RWPE2 (cell line): ENCODE data around the gene PRKCE.

ENCODE experiments used
- ATAC-seq: fragments of 200-7000 bp; cut with Tn5 transposase; 3 replicates; pipeline ENCODE4 v1.9.1; 2021; ENCODE audit warnings: low read depth
- DNase-seq: peaks from one replicate; pipeline ENCODE4 v3.0.0-alpha.2; 2020; ENCODE audit warnings: low spot score
- H3K27ac ChIP-seq: fragments of 450-650 bp; 2 replicates; pipeline ENCODE4 v1.5.1; 2017; ENCODE audit warnings: mild to moderate bottlenecking; ENCODE audit not compliant: poor library complexity, severe bottlenecking
- H3K27me3 ChIP-seq: fragments of 250-450 bp; sonication (Bioruptor Pico); 2 replicates; pipeline ENCODE4 v1.5.1; 2021; ENCODE audit warnings: mild to moderate bottlenecking, moderate library complexity; ENCODE audit not compliant: insufficient read depth, poor library complexity, severe bottlenecking
- H3K36me3 ChIP-seq: fragments of 250-450 bp; sonication (Bioruptor Pico); 2 replicates; pipeline ENCODE4 v1.5.1; 2020; ENCODE audit warnings: low read depth, mild to moderate bottlenecking, moderate library complexity
- H3K4me1 ChIP-seq: fragments of 250-450 bp; sonication (Bioruptor Pico); 2 replicates; pipeline ENCODE4 v1.5.1; 2021; ENCODE audit warnings: mild to moderate bottlenecking, moderate library complexity; ENCODE audit not compliant: insufficient read depth, poor library complexity, severe bottlenecking
- H3K4me3 ChIP-seq: fragments of 250-450 bp; sonication (Bioruptor Pico); 2 replicates; pipeline ENCODE4 v1.5.1; 2021; ENCODE audit warnings: mild to moderate bottlenecking, moderate library complexity; ENCODE audit not compliant: severe bottlenecking
- H3K9me3 ChIP-seq: fragments of 250-450 bp; sonication (Bioruptor Pico); 2 replicates; pipeline ENCODE4 v1.5.1; 2021; ENCODE audit warnings: mild to moderate bottlenecking, moderate library complexity; ENCODE audit not compliant: severe bottlenecking
- CTCF ChIP-seq: fragments of 450-650 bp; IDR thresholded peaks from one replicate; pipeline ENCODE4 v1.5.1; 2017; ENCODE audit warnings: mild to moderate bottlenecking, moderate library complexity; ENCODE audit not compliant: poor library complexity, severe bottlenecking

Gene PRKCE

GRCh38 chr2:45992021-45992740 lies 340.7 kb downstream of the PRKCE start:
- H3K27ac ChIP-seq: peak overlapping the region; percentile 78
- no peak overlapping the region for H3K4me3 ChIP-seq
- DNase-seq: peak; percentile 78
- H3K36me3 ChIP-seq: no peaks in the 10 kb centered on the region
- no peaks in the 10 kb centered on the region for H3K9me3 ChIP-seq
- H3K4me1 ChIP-seq: peaks cover 19% of the 10 kb centered on the region
- H3K27me3 ChIP-seq: no peaks in the 10 kb centered on the region
- peak; percentile 86 for ATAC-seq
- no peak for TF ChIP-seq CTCF

GRCh38 chr2:45992741-45993475 lies 341.4 kb downstream of the PRKCE start:
- Histone ChIP-seq H3K4me1 (peaks cover 19% of the 10 kb centered on the region), H3K9me3 (no peaks in the 10 kb centered on the region), H3K36me3 (no peaks in the 10 kb centered on the region), H3K4me3 (no peak overlapping the region), H3K27ac (peak overlapping the region; percentile 78), H3K27me3 (no peaks in the 10 kb centered on the region)
- DNase-seq (no peak), ATAC-seq (no peak)
- TF ChIP-seq CTCF: no peak

GRCh38 chr2:45993476-45993991 lies 342.1 kb downstream of the PRKCE start:
- H3K4me1 ChIP-seq: peaks cover 19% of the 10 kb centered on the region
- no peak overlapping the region for H3K4me3 ChIP-seq
- no peak for DNase-seq
- TF ChIP-seq CTCF: peak; percentile 85
- peak overlapping the region; percentile 78 for H3K27ac ChIP-seq
- no peaks in the 10 kb centered on the region for H3K36me3 ChIP-seq
- no peaks in the 10 kb centered on the region for H3K27me3 ChIP-seq
- no peaks in the 10 kb centered on the region for H3K9me3 ChIP-seq
- no peak for ATAC-seq

GRCh38 chr2:45994060-45994459 lies 342.6 kb downstream of the PRKCE start:
- Histone ChIP-seq H3K36me3 (no peaks in the 10 kb centered on the region), H3K27ac (no peak overlapping the region), H3K4me3 (no peak overlapping the region), H3K9me3 (no peaks in the 10 kb centered on the region), H3K4me1 (peaks cover 19% of the 10 kb centered on the region), H3K27me3 (no peaks in the 10 kb centered on the region)
- ATAC-seq (no peak), DNase-seq (no peak)
- TF ChIP-seq CTCF: no peak
